ENCODE results near the gene NPDC1. TPM values are rescaled to one million over a fixed set of nuclear protein-coding genes. Genes with fewer than 3 reads are reported as not detected.

NPDC1 gene
- total RNA-seq, 1 donor from 2014 or later = 61.1 TPM

GRCh38 chr9:137042751-137043727, 2.9 kb downstream of the NPDC1 start:
- Mint-ChIP-seq H3K4me3 (no peak overlapping the region), H3K27me3 (ENCODE audit: low read depth) (peaks cover 25% of the 10 kb centered on the region), H3K4me1 (peaks cover 4% of the 10 kb centered on the region), H3K27ac (ENCODE audit: unreplicated experiment) (no peak overlapping the region), H3K36me3 (ENCODE audit: low read depth) (no peaks in the 10 kb centered on the region), H3K9me3 (no peaks in the 10 kb centered on the region)
- DNase-seq (ENCODE audit: low read depth, low spot score) = no peak
- TF ChIP-seq CTCF (conservative IDR thresholded peaks at IDR 0.05) = no peak

DNA sequence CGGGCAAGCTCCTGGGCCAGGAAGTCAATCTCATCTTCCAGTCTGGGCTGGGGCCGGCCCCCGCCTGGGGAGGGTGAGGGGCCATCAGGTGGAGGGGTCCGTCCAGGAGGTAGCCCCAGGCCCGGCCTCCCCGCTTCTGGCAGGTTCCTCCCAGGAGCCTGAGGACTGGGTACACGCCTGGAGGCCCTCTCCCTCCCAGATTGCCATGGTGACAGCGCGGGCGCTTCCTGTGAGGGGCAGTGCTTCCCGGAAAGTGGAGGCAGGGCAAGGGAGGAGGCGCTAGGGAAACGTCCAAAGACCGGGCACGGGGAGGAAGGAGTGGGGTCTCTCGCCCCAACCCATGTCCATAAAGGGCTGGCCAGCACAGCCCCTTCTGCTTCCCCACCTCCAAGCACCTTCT, 4.9 kb downstream of the NPDC1 start:
- no peaks in the 10 kb centered on the region for H3K36me3 Mint-ChIP-seq (ENCODE audit: low read depth)
- no peaks in the 10 kb centered on the region for H3K9me3 Mint-ChIP-seq
- H3K4me3 Mint-ChIP-seq = no peak overlapping the region
- TF ChIP-seq CTCF (conservative IDR thresholded peaks at IDR 0.05) = no peak
- peaks cover 4% of the 10 kb centered on the region for H3K4me1 Mint-ChIP-seq
- H3K27ac Mint-ChIP-seq (ENCODE audit: unreplicated experiment) = no peak overlapping the region
- H3K27me3 Mint-ChIP-seq (ENCODE audit: low read depth) = peaks cover 7% of the 10 kb centered on the region
- no peak for DNase-seq (ENCODE audit: low read depth, low spot score)

DNA sequence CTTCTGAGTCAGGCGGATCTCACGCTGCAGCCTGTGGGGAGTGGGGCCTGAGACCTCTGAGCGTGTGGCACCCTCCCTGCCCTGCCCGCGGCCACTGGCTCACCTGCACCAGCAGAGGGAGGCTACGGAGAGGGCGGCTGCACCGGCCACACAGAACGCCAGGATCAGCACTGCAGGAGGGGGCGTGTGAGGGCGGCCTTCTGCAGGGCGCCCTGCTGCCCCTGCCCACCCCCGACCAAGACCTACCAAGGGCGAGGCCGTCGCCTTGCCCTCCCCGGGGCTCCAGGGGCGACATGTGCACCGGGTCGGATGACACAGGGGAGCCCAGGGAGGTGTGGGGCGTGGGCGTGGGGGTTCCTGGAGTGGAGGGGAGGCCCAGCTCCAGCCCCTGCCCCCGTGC, 5.4 kb downstream of the NPDC1 start:
- no peak for DNase-seq (ENCODE audit: low read depth, low spot score)
- no peaks in the 10 kb centered on the region for H3K9me3 Mint-ChIP-seq
- H3K27me3 Mint-ChIP-seq (ENCODE audit: low read depth) = peaks cover 7% of the 10 kb centered on the region
- peaks cover 4% of the 10 kb centered on the region for H3K4me1 Mint-ChIP-seq
- no peak for TF ChIP-seq CTCF (conservative IDR thresholded peaks at IDR 0.05)
- no peak overlapping the region for H3K4me3 Mint-ChIP-seq
- no peak overlapping the region for H3K27ac Mint-ChIP-seq (ENCODE audit: unreplicated experiment)
- H3K36me3 Mint-ChIP-seq (ENCODE audit: low read depth) = no peaks in the 10 kb centered on the region

- no peak for TF ChIP-seq CTCF (conservative IDR thresholded peaks at IDR 0.05)
- Mint-ChIP-seq H3K36me3 (ENCODE audit: low read depth) (no peaks in the 10 kb centered on the region), H3K4me1 (peaks cover 2% of the 10 kb centered on the region), H3K9me3 (no peaks in the 10 kb centered on the region), H3K4me3 (no peak overlapping the region), H3K27ac (ENCODE audit: unreplicated experiment) (no peak overlapping the region), H3K27me3 (ENCODE audit: low read depth) (peaks cover 2% of the 10 kb centered on the region)
- DNase-seq (ENCODE audit: low read depth, low spot score) = no peak
These were observed 6.2 kb downstream of the NPDC1 start for GRCh38 chr9:137039611-137040366.

DNA sequence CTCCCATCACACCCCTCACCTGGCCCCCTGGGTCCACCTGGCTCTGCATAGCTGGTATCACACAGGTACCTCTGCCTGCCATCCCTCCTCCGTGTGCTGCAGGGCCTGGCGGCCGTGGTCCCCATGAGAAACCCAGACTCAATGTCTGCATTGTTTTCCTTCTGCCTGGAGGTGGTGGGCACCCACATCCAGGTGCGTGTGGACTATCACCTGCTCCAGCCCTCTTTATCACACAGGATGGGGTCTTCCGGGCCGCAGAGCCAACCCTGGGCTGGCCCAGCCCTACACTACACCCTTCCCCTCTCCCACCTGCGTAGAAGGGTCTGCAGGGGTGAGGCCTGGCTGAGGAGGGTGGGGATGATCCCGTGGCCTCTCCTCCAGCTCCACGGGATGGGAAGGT, 7.1 kb downstream of the NPDC1 start:
- Mint-ChIP-seq H3K9me3 (no peaks in the 10 kb centered on the region), H3K36me3 (ENCODE audit: low read depth) (no peaks in the 10 kb centered on the region), H3K27ac (ENCODE audit: unreplicated experiment) (no peak overlapping the region)

More for the DNA sequence above, 7.1 kb downstream of the NPDC1 start:
- DNase-seq (ENCODE audit: low read depth, low spot score) = no peak
- Mint-ChIP-seq H3K4me3 (no peak overlapping the region), H3K27me3 (ENCODE audit: low read depth) (no peaks in the 10 kb centered on the region), H3K4me1 (no peaks in the 10 kb centered on the region)
- TF ChIP-seq CTCF (conservative IDR thresholded peaks at IDR 0.05) = no peak

Measured in neural crest cell (in vitro differentiated cells).